Fibroblast of villous mesenchyme (primary cell): ENCODE measurements around the gene PHF23. TPM values are rescaled to one million over a fixed set of nuclear protein-coding genes. Genes with fewer than 3 reads are reported as not detected.
A peak's percentile ranks its signal among the peaks of the same experiment; 100 is the strongest.

Experiments used
- DNase-seq: peaks from one replicate; pipeline ENCODE4 v3.0.0-alpha.2; 2010; ENCODE audit warnings: low read depth
- H3K4me3 ChIP-seq: 2 replicates; pipeline ENCODE4 v1.5.1; 2011; ENCODE audit warnings: low read depth, mild to moderate bottlenecking, low read length
- small RNA-seq: library from RNA; depleted of rRNA; stranded (forward); fragments of <200 nt; gene quantifications from one replicate; pipeline ENCODE3, GENCODE V24; 2012
- total RNA-seq: library from RNA; depleted of rRNA; stranded (reverse); fragments of >200 nt; gene quantifications from 2 replicates; pipeline ENCODE4 v1.2.3, GENCODE V29; 2012
- TF ChIP-seq, protein P1 (sequence below): IDR thresholded peaks from 2 replicates; pipeline ENCODE4 v1.5.1; 2012; ENCODE audit warnings: low read depth, mild to moderate bottlenecking, low read length; ENCODE audit not compliant: insufficient read depth

The PHF23 gene
- total RNA-seq, 1 donor, result 51.8 TPM

GRCh38 chr17:7186241-7186640, 53.0 kb downstream of the PHF23 start:
- DNase-seq, result no peak
- TF ChIP-seq, protein P1, sequence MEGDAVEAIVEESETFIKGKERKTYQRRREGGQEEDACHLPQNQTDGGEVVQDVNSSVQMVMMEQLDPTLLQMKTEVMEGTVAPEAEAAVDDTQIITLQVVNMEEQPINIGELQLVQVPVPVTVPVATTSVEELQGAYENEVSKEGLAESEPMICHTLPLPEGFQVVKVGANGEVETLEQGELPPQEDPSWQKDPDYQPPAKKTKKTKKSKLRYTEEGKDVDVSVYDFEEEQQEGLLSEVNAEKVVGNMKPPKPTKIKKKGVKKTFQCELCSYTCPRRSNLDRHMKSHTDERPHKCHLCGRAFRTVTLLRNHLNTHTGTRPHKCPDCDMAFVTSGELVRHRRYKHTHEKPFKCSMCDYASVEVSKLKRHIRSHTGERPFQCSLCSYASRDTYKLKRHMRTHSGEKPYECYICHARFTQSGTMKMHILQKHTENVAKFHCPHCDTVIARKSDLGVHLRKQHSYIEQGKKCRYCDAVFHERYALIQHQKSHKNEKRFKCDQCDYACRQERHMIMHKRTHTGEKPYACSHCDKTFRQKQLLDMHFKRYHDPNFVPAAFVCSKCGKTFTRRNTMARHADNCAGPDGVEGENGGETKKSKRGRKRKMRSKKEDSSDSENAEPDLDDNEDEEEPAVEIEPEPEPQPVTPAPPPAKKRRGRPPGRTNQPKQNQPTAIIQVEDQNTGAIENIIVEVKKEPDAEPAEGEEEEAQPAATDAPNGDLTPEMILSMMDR, result peak; percentile 19
- H3K4me3 ChIP-seq, result no peak overlapping the region

Small RNA genes lying within 50 kb of the gene (small RNA-seq; reads per million reads assigned to genes)
- gene AC120057.4, result not detected
- 223 reads per million, percentile 98 among the genes with 10 or more reads in this experiment for gene MIR324
- not detected for gene RF00019

Other genes with a start within 250 kb of the PHF23 start
- gene ALOX12, start 243.4 kb downstream of the PHF23 start, total RNA-seq, result under 0.01 TPM in 1 of 2 replicates, not detected in the other
- 27.4 and 33.7 TPM in 2 replicates for gene RNASEK, start 226.8 kb downstream of the PHF23 start, total RNA-seq
- gene BCL6B, start 216.4 kb downstream of the PHF23 start, total RNA-seq, result not detected in 2 replicates
- gene SLC16A13, start 203.4 kb downstream of the PHF23 start, total RNA-seq, result 1.3 TPM in 2 replicates
- gene SLC16A11, start 195.4 kb downstream of the PHF23 start, total RNA-seq, result not detected in 2 replicates
- gene CLEC10A, start 159.2 kb downstream of the PHF23 start, total RNA-seq, result not detected in 2 replicates
- not detected in 2 replicates for gene ASGR2, start 124.6 kb downstream of the PHF23 start, total RNA-seq
- 0.43 and 0.64 TPM in 2 replicates for gene ASGR1, start 60.1 kb downstream of the PHF23 start, total RNA-seq
- gene DLG4, start 19.6 kb downstream of the PHF23 start, total RNA-seq, result 10.6 and 14.2 TPM in 2 replicates
- gene ACADVL, start 19.5 kb downstream of the PHF23 start, total RNA-seq, result 171 and 255 TPM in 2 replicates
- gene DVL2, start 4.9 kb downstream of the PHF23 start, total RNA-seq, result 102 and 105 TPM in 2 replicates
- gene GABARAP, start 3.0 kb upstream of the PHF23 start, total RNA-seq, result 225 and 265 TPM in 2 replicates
- gene CTDNEP1, start 12.3 kb upstream of the PHF23 start, total RNA-seq, result 24.5 and 34.1 TPM in 2 replicates
- 29.6 and 36.3 TPM in 2 replicates for gene ELP5, start 12.8 kb upstream of the PHF23 start, total RNA-seq
- gene CLDN7, start 23.0 kb upstream of the PHF23 start, total RNA-seq, result 2.9 and 5.2 TPM in 2 replicates
- under 0.01 TPM in 1 of 2 replicates, not detected in the other for gene SLC2A4, start 42.3 kb upstream of the PHF23 start, total RNA-seq
- gene YBX2, start 55.2 kb upstream of the PHF23 start, total RNA-seq, result not detected in 2 replicates
- 607 and 641 TPM in 2 replicates for gene EIF5A, start 68.2 kb upstream of the PHF23 start, total RNA-seq
- 34.1 and 45.3 TPM in 2 replicates for gene GPS2, start 75.9 kb upstream of the PHF23 start, total RNA-seq
- gene NEURL4, start 89.9 kb upstream of the PHF23 start, total RNA-seq, result 15.1 and 19.4 TPM in 2 replicates
- gene ACAP1, start 97.1 kb upstream of the PHF23 start, total RNA-seq, result 1.9 and 3.9 TPM in 2 replicates
- gene KCTD11, start 112.7 kb upstream of the PHF23 start, total RNA-seq, result 7.4 and 8.6 TPM in 2 replicates
- gene TMEM95, start 115.7 kb upstream of the PHF23 start, total RNA-seq, result not detected in 2 replicates
- under 0.01 and 2.2 TPM in 2 replicates for gene TNK1, start 141.6 kb upstream of the PHF23 start, total RNA-seq
- 16.8 and 28.3 TPM in 2 replicates for gene PLSCR3, start 155.1 kb upstream of the PHF23 start, total RNA-seq
- gene TMEM256, start 164.6 kb upstream of the PHF23 start, total RNA-seq, result 147 and 162 TPM in 2 replicates
- 8.1 and 9.5 TPM in 2 replicates for gene NLGN2, start 168.4 kb upstream of the PHF23 start, total RNA-seq
- not detected in 2 replicates for gene SPEM1, start 180.9 kb upstream of the PHF23 start, total RNA-seq
- not detected in 2 replicates for gene SPEM2, start 186.2 kb upstream of the PHF23 start, total RNA-seq
- not detected in 2 replicates for gene SPEM3, start 189.4 kb upstream of the PHF23 start, total RNA-seq
- 2.6 and 3.0 TPM in 2 replicates for gene TMEM102, start 196.0 kb upstream of the PHF23 start, total RNA-seq
- 0.32 and 3.9 TPM in 2 replicates for gene FGF11, start 200.1 kb upstream of the PHF23 start, total RNA-seq
- gene CHRNB1, start 205.6 kb upstream of the PHF23 start, total RNA-seq, result 6.1 and 6.9 TPM in 2 replicates
- 30.0 and 37.1 TPM in 2 replicates for gene ZBTB4, start 240.2 kb upstream of the PHF23 start, total RNA-seq
- not detected in 2 replicates for gene SLC35G6, start 242.0 kb upstream of the PHF23 start, total RNA-seq
- 118 and 127 TPM in 2 replicates for gene POLR2A, start 244.9 kb upstream of the PHF23 start, total RNA-seq